OCI-LY3 (cell line): Measurements from ENCODE around the gene SYNE3.

Experiments used
- EZH2phosphoT487 ChIP-seq: fragments of 200-600 bp; shearing (Covaris generic); IDR thresholded peaks from 2 replicates; pipeline ENCODE4 v1.6.1; 2018; ENCODE audit warnings: antibody characterized with exemption, mixed run types, low read depth
- TF ChIP-seq, protein P1 (sequence below): fragments of 200-600, 300-600 bp; sonication (generic); IDR thresholded peaks from 2 replicates; pipeline ENCODE4 v1.5.1; 2014; ENCODE audit warnings: antibody characterized with exemption, low read length, low read depth

DNA sequence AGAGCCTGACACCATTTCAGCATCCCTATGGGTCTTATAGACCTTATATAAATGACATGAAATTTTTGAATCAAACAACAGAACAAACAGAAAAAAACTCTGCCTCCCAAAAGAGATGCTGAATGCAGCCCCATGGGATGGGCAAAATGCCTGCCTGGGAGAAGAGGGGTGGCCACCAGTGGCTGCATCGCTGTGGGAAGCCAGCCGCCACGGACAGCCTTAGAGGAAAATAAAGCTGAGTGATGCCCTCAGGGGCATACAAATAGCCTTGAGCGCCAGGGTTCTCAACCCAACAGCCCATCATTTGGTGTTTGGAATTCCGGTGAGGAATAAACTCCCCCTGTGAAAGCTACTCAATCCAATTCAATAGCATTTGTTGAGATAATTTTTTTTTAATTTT lies 22.9 kb downstream of the SYNE3 start:
- TF ChIP-seq, protein P1, sequence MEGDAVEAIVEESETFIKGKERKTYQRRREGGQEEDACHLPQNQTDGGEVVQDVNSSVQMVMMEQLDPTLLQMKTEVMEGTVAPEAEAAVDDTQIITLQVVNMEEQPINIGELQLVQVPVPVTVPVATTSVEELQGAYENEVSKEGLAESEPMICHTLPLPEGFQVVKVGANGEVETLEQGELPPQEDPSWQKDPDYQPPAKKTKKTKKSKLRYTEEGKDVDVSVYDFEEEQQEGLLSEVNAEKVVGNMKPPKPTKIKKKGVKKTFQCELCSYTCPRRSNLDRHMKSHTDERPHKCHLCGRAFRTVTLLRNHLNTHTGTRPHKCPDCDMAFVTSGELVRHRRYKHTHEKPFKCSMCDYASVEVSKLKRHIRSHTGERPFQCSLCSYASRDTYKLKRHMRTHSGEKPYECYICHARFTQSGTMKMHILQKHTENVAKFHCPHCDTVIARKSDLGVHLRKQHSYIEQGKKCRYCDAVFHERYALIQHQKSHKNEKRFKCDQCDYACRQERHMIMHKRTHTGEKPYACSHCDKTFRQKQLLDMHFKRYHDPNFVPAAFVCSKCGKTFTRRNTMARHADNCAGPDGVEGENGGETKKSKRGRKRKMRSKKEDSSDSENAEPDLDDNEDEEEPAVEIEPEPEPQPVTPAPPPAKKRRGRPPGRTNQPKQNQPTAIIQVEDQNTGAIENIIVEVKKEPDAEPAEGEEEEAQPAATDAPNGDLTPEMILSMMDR = no peak
- no peak for TF ChIP-seq EZH2phosphoT487
